ENCODE data around the gene AHRR.

- TF ChIP-seq CTCF (IDR thresholded peaks at IDR 0.05) (no peak), POLR2A (IDR thresholded peaks at IDR 0.05) (no peak)
Measured at GRCh38 chr5:466661-467310, 145.3 kb downstream of the AHRR start.
